HG03565 (cell line): ENCODE results near the gene IP6K3.

Experiments
- ATAC-seq: cut with Tn5 transposase; IDR thresholded peaks from one replicate; pipeline ENCODE4 v1.9.1; 2021; ENCODE audit warnings: mild to moderate bottlenecking, moderate library complexity; ENCODE audit not compliant: unreplicated experiment

IP6K3 gene

GRCh38 chr6:33677689-33678088 is 69.0 kb downstream of the IP6K3 start:
- ATAC-seq: no peak

- no peak for ATAC-seq
Measured at GRCh38 chr6:33677143-33677660, 69.5 kb downstream of the IP6K3 start.

- ATAC-seq: no peak
Measured at GRCh38 chr6:33676416-33677142, 70.1 kb downstream of the IP6K3 start.

- ATAC-seq: no peak
Measured at GRCh38 chr6:33675968-33676367, 70.7 kb downstream of the IP6K3 start.

GRCh38 chr6:33673851-33674250 is 72.9 kb downstream of the IP6K3 start:
- ATAC-seq: no peak

- ATAC-seq: no peak
Measured at GRCh38 chr6:33672808-33673207, 73.9 kb downstream of the IP6K3 start.

GRCh38 chr6:33671744-33672072 is 75.0 kb downstream of the IP6K3 start:
- ATAC-seq: no peak
